Neural cell (in vitro differentiated cells): ENCODE data around the gene SETD6. TPM values are rescaled to one million over a fixed set of nuclear protein-coding genes. Genes with fewer than 3 reads are reported as not detected.

ENCODE experiments used
- H2AFZ ChIP-seq: fragments of 200-600, 300-800 bp; sonication (generic), shearing (Covaris generic); 2 replicates; pipeline ENCODE4 v1.6.0; 2014; ENCODE audit warnings: low read depth, mild to moderate bottlenecking, antibody characterized with exemption, low read length, moderate library complexity
- H3F3A ChIP-seq: fragments of 200-600 bp; shearing (Covaris generic); 2 replicates; pipeline ENCODE4 v1.6.1; 2016; ENCODE audit warnings: mild to moderate bottlenecking, moderate library complexity, mixed read lengths, antibody characterized with exemption, low read length; ENCODE audit not compliant: insufficient read depth, poor library complexity, severe bottlenecking
- H3K27ac ChIP-seq: fragments of 200-600, 300-800 bp; sonication (generic), shearing (Covaris generic); 2 replicates; pipeline ENCODE4 v1.5.1; 2014; ENCODE audit warnings: mild to moderate bottlenecking, low read length, moderate library complexity
- H3K27me3 ChIP-seq: fragments of 300-800, 200-600 bp; sonication (generic), shearing (Covaris generic); 2 replicates; pipeline ENCODE4 v1.6.0; 2014; ENCODE audit warnings: mild to moderate bottlenecking, low read depth, low read length, moderate library complexity; ENCODE audit not compliant: insufficient read depth
- H3K36me3 ChIP-seq: fragments of 300-800, 200-600 bp; sonication (generic), shearing (Covaris generic); 2 replicates; pipeline ENCODE4 v1.5.1; 2014; ENCODE audit warnings: mild to moderate bottlenecking, antibody characterized with exemption, low read length, moderate library complexity; ENCODE audit not compliant: insufficient read depth
- H3K4me2 ChIP-seq: fragments of 300-800, 200-600 bp; sonication (generic), shearing (Covaris generic); 2 replicates; pipeline ENCODE4 v1.6.0; 2014; ENCODE audit warnings: mild to moderate bottlenecking, low read length
- H3K4me3 ChIP-seq: fragments of 300-800, 200-600 bp; sonication (generic), shearing (Covaris generic); 2 replicates; pipeline ENCODE4 v1.5.1; 2014; ENCODE audit warnings: mild to moderate bottlenecking, low read length, moderate library complexity
- H3K79me2 ChIP-seq: fragments of 200-600 bp; shearing (Covaris generic); replicated peaks from 2 replicates; pipeline ENCODE4 v1.6.0; 2014; ENCODE audit warnings: mild to moderate bottlenecking, low read length, moderate library complexity; ENCODE audit not compliant: insufficient read depth
- H3K9ac ChIP-seq: fragments of 300-800, 200-600 bp; sonication (generic), shearing (Covaris generic); 2 replicates; pipeline ENCODE4 v1.6.1; 2016; ENCODE audit warnings: mild to moderate bottlenecking, low read length, mixed read lengths
- H3K9me2 ChIP-seq: fragments of 200-600 bp; shearing (Covaris generic); 2 replicates; pipeline ENCODE4 v1.6.1; 2016; ENCODE audit warnings: mild to moderate bottlenecking, low read length, mixed read lengths; ENCODE audit not compliant: insufficient read depth
- H3K9me3 ChIP-seq: fragments of 200-600, 300-800 bp; sonication (generic), shearing (Covaris generic); 2 replicates; pipeline ENCODE4 v1.6.1; 2016; ENCODE audit warnings: mild to moderate bottlenecking, mixed run types, low read length, moderate library complexity, mixed read lengths
- H4K20me1 ChIP-seq: fragments of 200-600 bp; shearing (Covaris generic); 2 replicates; pipeline ENCODE4 v1.6.1; 2016; ENCODE audit warnings: mild to moderate bottlenecking, mixed run types; ENCODE audit not compliant: insufficient read depth
- EP300 ChIP-seq: fragments of 450-650 bp; conservative IDR thresholded peaks from 2 replicates; pipeline ENCODE4 v1.6.1; 2014; ENCODE audit warnings: antibody characterized with exemption, mild to moderate bottlenecking, moderate library complexity; ENCODE audit not compliant: poor library complexity, severe bottlenecking
- EZH2 ChIP-seq: fragments of 200-600, 300-800 bp; shearing (Covaris generic), sonication (generic); IDR thresholded peaks from 2 replicates; pipeline ENCODE4 v1.6.1; 2014; ENCODE audit warnings: antibody characterized with exemption, low read length, borderline replicate concordance, mild to moderate bottlenecking; ENCODE audit not compliant: insufficient read depth, poor library complexity, severe bottlenecking
- MXI1 ChIP-seq: fragments of 450-650 bp; conservative IDR thresholded peaks from 2 replicates; pipeline ENCODE4 v1.6.1; 2014; ENCODE audit warnings: antibody characterized with exemption, mild to moderate bottlenecking; ENCODE audit not compliant: poor library complexity, severe bottlenecking
- POLR2AphosphoS5 ChIP-seq: IDR thresholded peaks from 2 replicates; pipeline ENCODE4 v1.6.1; 2012
- RAD21 ChIP-seq: fragments of 450-650 bp; conservative IDR thresholded peaks from 2 replicates; pipeline ENCODE4 v1.6.1; 2014; ENCODE audit warnings: antibody characterized with exemption, mild to moderate bottlenecking, moderate library complexity
- SMC3 ChIP-seq: fragments of 450-650 bp; conservative IDR thresholded peaks from 2 replicates; pipeline ENCODE4 v1.6.1; 2014; ENCODE audit warnings: antibody characterized with exemption, mild to moderate bottlenecking, moderate library complexity; ENCODE audit not compliant: poor library complexity
- TAF1 ChIP-seq: IDR thresholded peaks from 2 replicates; pipeline ENCODE4 v1.6.1; 2012; ENCODE audit warnings: low read depth
- polyA plus RNA-seq: library from polyadenylated mRNA; depleted of rRNA; stranded (reverse); fragments of >200 nt; gene quantifications from 2 replicates; pipeline ENCODE4 v1.2.3, GENCODE V29; 2014
- TF ChIP-seq, protein P1 (sequence below): fragments of 450-650 bp; IDR thresholded peaks from 2 replicates; pipeline ENCODE4 v1.5.1; 2014; ENCODE audit warnings: antibody characterized with exemption, mild to moderate bottlenecking, moderate library complexity; ENCODE audit not compliant: poor library complexity, severe bottlenecking
- TF ChIP-seq, protein P2 (sequence below): IDR thresholded peaks from 2 replicates; pipeline ENCODE4 v1.6.1; 2012; ENCODE audit warnings: borderline replicate concordance

SETD6 gene
- polyA plus RNA-seq, 1 donor from 2014 or later = 61.2 TPM

DNA sequence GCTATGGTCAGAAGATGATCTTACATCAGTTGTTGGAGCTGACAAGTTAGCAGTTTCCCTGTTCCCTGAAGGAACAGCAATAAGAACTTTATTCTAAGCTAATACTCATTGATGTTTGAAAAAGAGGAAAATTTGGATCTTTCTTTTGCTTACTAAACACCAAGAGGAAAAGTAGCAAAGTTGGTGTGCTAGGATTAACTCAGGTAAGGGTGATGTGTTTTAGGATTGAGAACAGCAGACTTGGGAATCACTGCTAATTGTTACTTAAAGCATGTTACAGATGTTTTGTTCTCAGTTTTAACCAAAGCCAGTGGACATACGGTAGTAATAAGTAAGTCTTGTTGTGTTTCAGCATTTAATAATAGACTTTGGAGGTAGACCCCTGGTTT is 3.7 kb downstream of the SETD6 start:
- TF ChIP-seq RAD21 (no peak), SMC3 (no peak), POLR2AphosphoS5 (no peak), EZH2 (no peak), MXI1 (no peak), TAF1 (no peak), EP300 (no peak)
- TF ChIP-seq, protein P1, sequence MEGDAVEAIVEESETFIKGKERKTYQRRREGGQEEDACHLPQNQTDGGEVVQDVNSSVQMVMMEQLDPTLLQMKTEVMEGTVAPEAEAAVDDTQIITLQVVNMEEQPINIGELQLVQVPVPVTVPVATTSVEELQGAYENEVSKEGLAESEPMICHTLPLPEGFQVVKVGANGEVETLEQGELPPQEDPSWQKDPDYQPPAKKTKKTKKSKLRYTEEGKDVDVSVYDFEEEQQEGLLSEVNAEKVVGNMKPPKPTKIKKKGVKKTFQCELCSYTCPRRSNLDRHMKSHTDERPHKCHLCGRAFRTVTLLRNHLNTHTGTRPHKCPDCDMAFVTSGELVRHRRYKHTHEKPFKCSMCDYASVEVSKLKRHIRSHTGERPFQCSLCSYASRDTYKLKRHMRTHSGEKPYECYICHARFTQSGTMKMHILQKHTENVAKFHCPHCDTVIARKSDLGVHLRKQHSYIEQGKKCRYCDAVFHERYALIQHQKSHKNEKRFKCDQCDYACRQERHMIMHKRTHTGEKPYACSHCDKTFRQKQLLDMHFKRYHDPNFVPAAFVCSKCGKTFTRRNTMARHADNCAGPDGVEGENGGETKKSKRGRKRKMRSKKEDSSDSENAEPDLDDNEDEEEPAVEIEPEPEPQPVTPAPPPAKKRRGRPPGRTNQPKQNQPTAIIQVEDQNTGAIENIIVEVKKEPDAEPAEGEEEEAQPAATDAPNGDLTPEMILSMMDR = no peak
- TF ChIP-seq, protein P2, sequence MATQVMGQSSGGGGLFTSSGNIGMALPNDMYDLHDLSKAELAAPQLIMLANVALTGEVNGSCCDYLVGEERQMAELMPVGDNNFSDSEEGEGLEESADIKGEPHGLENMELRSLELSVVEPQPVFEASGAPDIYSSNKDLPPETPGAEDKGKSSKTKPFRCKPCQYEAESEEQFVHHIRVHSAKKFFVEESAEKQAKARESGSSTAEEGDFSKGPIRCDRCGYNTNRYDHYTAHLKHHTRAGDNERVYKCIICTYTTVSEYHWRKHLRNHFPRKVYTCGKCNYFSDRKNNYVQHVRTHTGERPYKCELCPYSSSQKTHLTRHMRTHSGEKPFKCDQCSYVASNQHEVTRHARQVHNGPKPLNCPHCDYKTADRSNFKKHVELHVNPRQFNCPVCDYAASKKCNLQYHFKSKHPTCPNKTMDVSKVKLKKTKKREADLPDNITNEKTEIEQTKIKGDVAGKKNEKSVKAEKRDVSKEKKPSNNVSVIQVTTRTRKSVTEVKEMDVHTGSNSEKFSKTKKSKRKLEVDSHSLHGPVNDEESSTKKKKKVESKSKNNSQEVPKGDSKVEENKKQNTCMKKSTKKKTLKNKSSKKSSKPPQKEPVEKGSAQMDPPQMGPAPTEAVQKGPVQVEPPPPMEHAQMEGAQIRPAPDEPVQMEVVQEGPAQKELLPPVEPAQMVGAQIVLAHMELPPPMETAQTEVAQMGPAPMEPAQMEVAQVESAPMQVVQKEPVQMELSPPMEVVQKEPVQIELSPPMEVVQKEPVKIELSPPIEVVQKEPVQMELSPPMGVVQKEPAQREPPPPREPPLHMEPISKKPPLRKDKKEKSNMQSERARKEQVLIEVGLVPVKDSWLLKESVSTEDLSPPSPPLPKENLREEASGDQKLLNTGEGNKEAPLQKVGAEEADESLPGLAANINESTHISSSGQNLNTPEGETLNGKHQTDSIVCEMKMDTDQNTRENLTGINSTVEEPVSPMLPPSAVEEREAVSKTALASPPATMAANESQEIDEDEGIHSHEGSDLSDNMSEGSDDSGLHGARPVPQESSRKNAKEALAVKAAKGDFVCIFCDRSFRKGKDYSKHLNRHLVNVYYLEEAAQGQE = no peak
- Histone ChIP-seq H2AFZ (no peak overlapping the region), H4K20me1 (no peaks in the 10 kb centered on the region), H3K9me3 (no peaks in the 10 kb centered on the region), H3K9me2 (no peaks in the 10 kb centered on the region), H3K4me2 (no peak overlapping the region), H3K36me3 (peaks cover 21% of the 10 kb centered on the region), H3K27ac (no peak overlapping the region), H3K4me3 (no peak overlapping the region), H3K27me3 (no peaks in the 10 kb centered on the region), H3K9ac (no peak overlapping the region), H3K79me2 (peaks cover 6% of the 10 kb centered on the region), H3F3A (no peaks in the 10 kb centered on the region)

DNA sequence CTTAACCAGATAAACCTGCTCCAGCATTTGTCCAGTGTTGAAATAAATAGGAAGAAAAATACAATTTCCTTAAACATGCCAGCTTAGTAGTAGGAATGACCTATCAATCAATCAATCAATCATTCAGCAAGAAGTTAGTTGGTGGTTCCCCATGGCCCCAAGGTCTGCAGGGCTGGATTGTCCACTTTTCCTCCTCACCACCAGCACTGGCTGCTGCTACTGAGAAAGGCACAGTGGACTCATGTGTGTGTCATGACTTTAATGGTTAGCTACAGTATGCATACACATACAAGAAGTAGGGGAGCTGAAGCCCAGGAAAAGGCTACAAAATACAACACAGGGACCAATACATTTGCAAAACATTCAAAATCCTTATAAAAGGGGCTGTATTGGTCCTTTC is 4.4 kb downstream of the SETD6 start:
- TF ChIP-seq SMC3 (no peak), MXI1 (no peak), EZH2 (no peak)
- TF ChIP-seq, protein P2 = no peak
- no peaks in the 10 kb centered on the region for H3K27me3 ChIP-seq
- H3K9ac ChIP-seq = no peak overlapping the region
- no peak overlapping the region for H3K4me2 ChIP-seq
- H3K9me3 ChIP-seq = no peaks in the 10 kb centered on the region
- no peak overlapping the region for H3K4me3 ChIP-seq
- peaks cover 25% of the 10 kb centered on the region for H3K36me3 ChIP-seq
- H3K9me2 ChIP-seq = no peaks in the 10 kb centered on the region
- peaks cover 6% of the 10 kb centered on the region for H3K79me2 ChIP-seq
- no peaks in the 10 kb centered on the region for H4K20me1 ChIP-seq
- no peak overlapping the region for H2AFZ ChIP-seq
- H3K27ac ChIP-seq = no peak overlapping the region
- H3F3A ChIP-seq = no peaks in the 10 kb centered on the region
